ENCODE measurements around the gene PGRMC1. TPM values are rescaled to one million over a fixed set of nuclear protein-coding genes. Genes with fewer than 3 reads are reported as not detected.
"Not testable (repeated sequence)": the region's sequence is repeated elsewhere in the genome, so short reads cannot be mapped to it uniquely, and the experiment has no call there.

PGRMC1 gene
- polyA plus RNA-seq (ENCODE audit: insufficient read length), result 247 TPM
- long read RNA-seq, donor 1, transcript PGRMC1-201 (3 exons, 1,911 nt), result major isoform, 93 of 120 reads
- long read RNA-seq, donor 1, partial matches to known transcripts, result 20 of 120 reads
- long read RNA-seq, donor 1, other reads (novel, unspliced or antisense), result 7 of 120 reads
- long read RNA-seq, donor 2, transcript PGRMC1-201 (3 exons, 1,911 nt), result major isoform, 72 of 157 reads
- long read RNA-seq, donor 2, partial matches to known transcripts, result 80 of 157 reads
- long read RNA-seq, donor 2, other reads (novel, unspliced or antisense), result 5 of 157 reads
- long read RNA-seq, donor 3, transcript PGRMC1-201 (3 exons, 1,911 nt), result major isoform, 53 of 110 reads
- long read RNA-seq, donor 3, partial matches to known transcripts, result 52 of 110 reads
- long read RNA-seq, donor 3, other reads (novel, unspliced or antisense), result 5 of 110 reads
- long read RNA-seq, donor 4, transcript PGRMC1-201 (3 exons, 1,911 nt), result major isoform, 6 of 12 reads
- long read RNA-seq, donor 4, partial matches to known transcripts, result 6 of 12 reads
- long read RNA-seq, donor 4, other reads (novel, unspliced or antisense), result 0 of 12 reads
- long read RNA-seq, donor 5, transcript PGRMC1-201 (3 exons, 1,911 nt), result major isoform, 125 of 138 reads
- long read RNA-seq, donor 5, partial matches to known transcripts, result 6 of 138 reads
- long read RNA-seq, donor 5, other reads (novel, unspliced or antisense), result 7 of 138 reads
- long read RNA-seq, donor 6, transcript PGRMC1-201 (3 exons, 1,911 nt), result major isoform, 81 of 370 reads
- long read RNA-seq, donor 6, partial matches to known transcripts, result 279 of 370 reads
- long read RNA-seq, donor 6, other reads (novel, unspliced or antisense), result 10 of 370 reads
- long read RNA-seq, donor 7, transcript PGRMC1-201 (3 exons, 1,911 nt), result major isoform, 109 of 261 reads
- long read RNA-seq, donor 7, partial matches to known transcripts, result 138 of 261 reads
- long read RNA-seq, donor 7, other reads (novel, unspliced or antisense), result 14 of 261 reads
- long read RNA-seq, donor 8, transcript PGRMC1-201 (3 exons, 1,911 nt), result major isoform, 44 of 44 reads
- long read RNA-seq, donor 8, partial matches to known transcripts, result 0 of 44 reads
- long read RNA-seq, donor 8, other reads (novel, unspliced or antisense), result 0 of 44 reads

GRCh38 chrX:119235872-119236622 is at the start of gene PGRMC1:
PGRMC1 (plus strand) TSS chrX:119236285; CDS start chrX:119236364, 79 bp downstream.
- peak; percentile 80 for DNase-seq

- DNase-seq, result no peak
Observed at GRCh38 chrX:119186763-119187162, 49.3 kb upstream of the PGRMC1 start.

DNA sequence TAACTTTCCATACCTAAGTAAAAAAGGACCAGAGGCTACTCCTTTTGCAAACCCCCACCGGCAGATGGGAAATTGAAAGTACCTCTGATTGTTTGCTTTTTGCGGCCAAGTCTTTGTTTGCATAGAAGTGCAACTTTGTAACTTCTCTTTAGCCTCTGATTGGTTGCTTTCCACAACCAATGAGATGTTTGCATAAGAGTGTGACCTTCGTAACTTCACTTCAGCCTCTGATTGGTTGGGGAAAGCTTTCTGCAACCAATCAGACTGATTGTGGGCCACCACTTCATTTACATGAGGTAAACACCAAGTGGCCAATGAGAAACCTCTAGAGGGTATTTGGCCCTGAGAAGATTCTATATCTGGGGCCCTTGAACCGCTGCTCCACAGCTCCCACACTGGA is 48.8 kb upstream of the PGRMC1 start:
- no peak for DNase-seq

GRCh38 chrX:119189115-119189514 is 47.0 kb upstream of the PGRMC1 start:
- no peak for DNase-seq

DNA sequence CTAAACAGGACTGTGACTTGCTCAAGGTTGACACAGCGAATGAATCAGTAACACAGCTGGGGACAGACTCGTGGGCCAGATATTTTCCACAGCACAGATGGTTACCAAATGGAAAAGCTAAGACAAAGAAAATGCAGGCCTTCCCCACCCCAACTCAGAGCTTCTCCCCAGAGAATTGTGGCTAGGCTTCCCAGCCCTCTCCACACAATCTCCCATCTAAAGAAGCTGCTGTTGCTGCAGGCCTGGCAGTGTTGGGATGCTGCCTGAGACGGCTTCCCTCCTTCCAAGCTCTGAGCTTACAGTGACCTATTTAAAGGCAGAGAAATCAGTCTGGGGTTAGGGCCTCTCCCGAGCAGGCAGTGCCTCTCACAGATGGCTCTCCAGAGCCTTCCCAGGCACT is 46.5 kb upstream of the PGRMC1 start:
- no peak for DNase-seq

- no peak for DNase-seq
Observed at GRCh38 chrX:119190091-119190681, 45.9 kb upstream of the PGRMC1 start.

- peak; percentile 36 for DNase-seq
Observed at GRCh38 chrX:119190831-119191230, 45.3 kb upstream of the PGRMC1 start.

- DNase-seq, result no peak
Observed at GRCh38 chrX:119194621-119195020, 41.5 kb upstream of the PGRMC1 start.

GRCh38 chrX:119201570-119201969 is 34.5 kb upstream of the PGRMC1 start:
- no peak for DNase-seq

DNA sequence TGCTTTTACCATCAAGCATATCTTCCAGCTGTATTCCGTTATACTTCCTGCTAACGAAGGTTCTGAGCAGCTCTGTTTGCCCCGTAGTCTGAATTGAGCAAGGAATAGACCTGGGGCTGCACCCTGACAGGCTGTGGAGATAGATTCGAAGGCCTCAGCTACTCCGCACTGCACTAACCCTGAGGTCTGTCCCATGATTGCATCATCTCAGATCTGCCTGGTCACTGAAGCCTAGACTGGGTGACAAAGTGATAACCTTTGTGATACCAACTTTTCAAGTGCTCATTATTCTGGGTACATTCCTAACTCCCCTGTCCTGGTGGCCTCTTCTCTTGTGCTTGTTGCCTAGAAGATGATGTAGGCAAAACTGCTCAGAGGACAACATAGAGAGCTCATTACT is 29.9 kb upstream of the PGRMC1 start:
- no peak for DNase-seq

GRCh38 chrX:119207483-119207882 is 28.6 kb upstream of the PGRMC1 start:
- DNase-seq, result not testable (repeated sequence)

GRCh38 chrX:119208401-119209057 is 27.6 kb upstream of the PGRMC1 start:
- DNase-seq, result no peak

- not testable (repeated sequence) for DNase-seq
Observed at GRCh38 chrX:119210931-119211648, 25.0 kb upstream of the PGRMC1 start.

DNA sequence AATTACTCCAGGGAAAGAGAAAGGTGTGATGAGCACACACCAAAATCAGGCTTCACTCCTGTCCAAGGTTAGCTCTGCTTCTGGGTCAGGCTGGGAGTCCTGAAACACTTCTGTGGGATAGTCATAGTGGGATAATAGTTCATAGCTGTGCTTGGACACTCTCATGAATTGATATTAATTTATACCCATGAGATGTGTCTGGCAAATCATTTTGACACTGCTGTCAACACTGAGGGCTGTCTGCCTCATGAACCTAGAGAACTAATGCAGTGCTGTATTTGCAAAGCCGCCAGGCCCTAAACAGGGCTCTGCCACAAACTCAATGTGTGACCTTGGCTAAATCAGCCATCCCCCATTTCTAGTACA is 24.5 kb upstream of the PGRMC1 start:
- no peak for DNase-seq

GRCh38 chrX:119218198-119218597 is 17.9 kb upstream of the PGRMC1 start:
- DNase-seq, result no peak

- DNase-seq, result no peak
Observed at GRCh38 chrX:119222932-119223331, 13.2 kb upstream of the PGRMC1 start.

GRCh38 chrX:119223783-119224182 is 12.3 kb upstream of the PGRMC1 start:
- no peak for DNase-seq

DNA sequence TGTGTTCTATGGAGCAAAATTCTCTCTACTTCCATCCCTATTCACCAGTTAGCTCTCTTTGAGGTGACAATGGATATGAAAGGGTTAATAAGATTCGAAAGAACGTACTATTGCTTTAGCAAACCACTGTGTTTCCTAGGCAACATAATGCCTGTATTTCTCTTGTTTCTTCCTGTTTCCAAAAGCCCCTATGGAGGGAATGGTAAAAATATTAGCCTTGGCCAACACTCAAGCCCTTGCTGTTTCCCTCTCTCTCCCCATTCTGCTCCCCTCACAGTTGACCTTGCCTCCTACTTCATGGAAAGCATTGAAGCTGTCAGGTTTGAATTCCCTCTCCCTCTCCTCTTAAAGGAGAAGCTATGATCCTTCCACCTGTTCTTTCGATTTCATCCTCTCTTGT is 9.6 kb upstream of the PGRMC1 start:
- peak; percentile 51 for DNase-seq

GRCh38 chrX:119228512-119229252 is 7.4 kb upstream of the PGRMC1 start:
- no peak for DNase-seq

- DNase-seq, result no peak
Observed at GRCh38 chrX:119229253-119229615, 6.9 kb upstream of the PGRMC1 start.

Measured in left kidney (tissue), 8 donors.